ENCODE data around the gene NACC1.

GRCh38 chr19:13120817-13121216 lies 2.8 kb downstream of the NACC1 start:
- TF ChIP-seq CTCF (IDR thresholded peaks at IDR 0.05) (no peak), EP300 (IDR thresholded peaks at IDR 0.05) (no peak)

Data from ovary (tissue), 3 donors.